Stimulated activated naive CD4-positive, alpha-beta T cell treated with Interleukin-2 at 50 U/mL for 16 hours (primary cell): ENCODE measurements around the gene COL9A2.
"Not testable (repeated sequence)": the region's sequence is repeated elsewhere in the genome, so short reads cannot be mapped to it uniquely, and the experiment has no call there.

Source experiments
- DNase-seq: peaks from one replicate; lab custom pipeline; 2025; lab: John Stamatoyannopoulos, UW

COL9A2 gene

GRCh38 chr1:40316595-40317393 lies at the start of gene COL9A2:
Gene COL9A2, minus strand, starts transcription at chr1:40317286. Its CDS starts 89 bp downstream, at chr1:40317197.
- peak; percentile 59 for DNase-seq

- DNase-seq: no peak
These were observed 46.6 kb upstream of the COL9A2 start for GRCh38 chr1:40363721-40364120.

- DNase-seq: no peak
These were observed 45.6 kb upstream of the COL9A2 start for GRCh38 chr1:40362699-40363098.

DNA sequence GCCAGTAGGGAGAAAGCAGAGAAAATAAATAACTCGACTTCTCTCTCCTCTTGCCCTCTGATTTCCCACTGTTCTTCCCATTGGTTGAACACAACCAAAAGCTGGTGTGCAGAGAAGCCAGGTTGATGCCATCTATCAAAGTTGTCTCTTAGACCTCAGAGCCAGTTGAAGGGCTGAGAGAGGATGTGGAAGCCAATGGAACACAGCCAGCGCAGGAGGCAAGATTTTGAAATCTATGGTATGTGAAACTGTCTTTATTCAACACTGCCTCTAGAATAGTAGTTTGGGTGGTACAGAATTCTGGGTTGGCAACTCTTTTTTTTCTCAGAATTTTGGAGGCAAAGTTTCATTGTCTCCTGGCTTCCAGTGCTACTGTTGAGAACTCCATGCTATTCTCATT lies 45.1 kb upstream of the COL9A2 start:
- no peak for DNase-seq

DNA sequence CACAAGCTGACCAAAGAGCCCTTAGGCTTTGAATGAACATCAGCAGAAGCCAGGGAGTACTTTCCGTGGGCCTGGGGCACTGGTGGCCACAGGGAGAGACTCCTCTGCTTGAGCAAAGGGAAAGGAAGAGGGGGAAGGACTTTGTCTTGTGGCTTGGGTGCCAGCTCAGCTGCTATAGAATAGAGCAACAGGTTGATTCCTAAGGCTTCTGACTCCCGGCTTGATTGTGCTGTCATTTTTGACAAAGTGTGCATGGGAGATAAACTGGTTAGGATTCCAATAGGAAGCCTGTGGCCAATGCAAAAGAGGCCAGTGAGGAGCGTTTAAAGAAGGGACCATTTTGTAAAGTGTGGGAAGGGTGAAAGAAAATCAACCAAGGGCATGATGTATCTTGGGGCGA lies 44.6 kb upstream of the COL9A2 start:
- DNase-seq: no peak

- no peak for DNase-seq
These were observed 44.1 kb upstream of the COL9A2 start for GRCh38 chr1:40361201-40361600.

DNA sequence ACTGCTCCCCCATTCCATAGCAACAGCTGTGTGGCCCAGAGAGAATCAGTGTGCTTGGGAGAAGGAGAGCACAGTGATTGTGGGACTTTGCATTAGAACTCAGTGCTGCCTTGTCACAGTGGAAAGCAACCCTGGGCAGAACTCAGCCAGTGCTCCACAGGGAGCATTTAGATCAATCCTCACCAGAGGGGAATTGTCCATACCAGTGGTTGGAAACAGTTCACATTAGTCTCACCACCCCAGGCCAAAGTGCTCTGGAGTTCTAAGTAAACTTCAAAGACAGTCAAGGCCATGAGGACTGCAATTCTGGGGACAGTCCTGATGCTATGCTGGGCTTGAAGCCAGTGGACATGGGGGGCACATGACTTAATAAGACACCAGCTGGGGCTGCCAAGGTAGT lies 43.5 kb upstream of the COL9A2 start:
- no peak for DNase-seq

DNA sequence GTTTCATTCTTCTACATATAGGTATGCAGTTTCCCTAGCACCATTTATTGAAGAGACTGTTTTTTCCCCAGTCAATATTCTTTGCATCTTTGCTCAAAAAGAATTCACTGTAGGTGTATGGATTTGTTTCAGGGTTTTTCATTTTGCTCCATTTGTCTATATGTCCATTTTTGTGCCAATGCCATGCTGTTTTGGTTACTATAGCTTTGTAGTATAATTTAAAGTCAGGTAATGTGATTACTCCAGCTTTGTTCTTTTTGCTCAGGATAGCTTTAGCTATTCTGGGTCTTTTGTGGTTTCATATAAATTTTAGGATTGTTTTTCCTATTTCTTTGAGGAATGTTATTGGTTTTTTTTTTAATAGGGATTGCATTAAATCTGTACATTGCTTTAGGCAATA lies 40.5 kb upstream of the COL9A2 start:
- DNase-seq: no peak

- DNase-seq: no peak
These were observed 36.0 kb upstream of the COL9A2 start for GRCh38 chr1:40353082-40353481.

DNA sequence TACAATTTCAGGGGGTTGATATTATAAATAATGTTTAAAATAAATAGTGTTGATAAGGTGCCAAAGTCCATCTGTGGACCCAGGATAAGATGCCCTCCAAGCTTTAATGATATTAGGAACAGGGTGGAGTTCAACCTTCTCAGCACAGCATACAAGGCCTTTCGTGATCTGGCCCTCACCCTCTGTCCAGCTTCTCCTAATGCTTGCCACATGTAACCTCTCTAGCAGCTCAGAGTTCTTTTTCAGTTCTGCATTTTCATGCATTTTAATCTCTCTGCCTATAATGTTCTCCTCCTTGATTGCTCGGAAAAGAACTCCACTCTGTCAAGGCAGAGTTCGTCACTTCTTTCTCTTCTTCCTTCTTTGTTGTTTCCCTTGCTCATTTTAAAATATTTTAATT lies 35.0 kb upstream of the COL9A2 start:
- no peak for DNase-seq

DNA sequence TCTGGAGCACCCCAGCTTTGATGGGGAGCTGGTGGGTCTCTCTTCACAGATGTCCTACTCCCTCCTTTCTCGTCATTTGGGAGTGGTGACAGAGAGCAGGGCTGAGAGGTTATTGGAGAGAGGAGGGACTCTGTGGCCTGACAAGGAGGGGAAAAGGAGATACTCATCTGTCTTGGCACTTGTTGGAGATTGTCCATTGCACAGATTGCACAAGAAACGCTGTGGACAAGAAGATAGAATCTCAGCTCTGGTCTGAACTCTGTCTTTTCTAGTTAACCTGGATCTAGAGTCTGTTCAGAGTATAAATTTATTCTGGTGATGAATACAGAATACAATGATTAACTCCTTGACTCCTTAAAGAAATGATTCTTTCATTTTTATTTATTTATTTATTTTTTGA lies 34.0 kb upstream of the COL9A2 start:
- no peak for DNase-seq

DNA sequence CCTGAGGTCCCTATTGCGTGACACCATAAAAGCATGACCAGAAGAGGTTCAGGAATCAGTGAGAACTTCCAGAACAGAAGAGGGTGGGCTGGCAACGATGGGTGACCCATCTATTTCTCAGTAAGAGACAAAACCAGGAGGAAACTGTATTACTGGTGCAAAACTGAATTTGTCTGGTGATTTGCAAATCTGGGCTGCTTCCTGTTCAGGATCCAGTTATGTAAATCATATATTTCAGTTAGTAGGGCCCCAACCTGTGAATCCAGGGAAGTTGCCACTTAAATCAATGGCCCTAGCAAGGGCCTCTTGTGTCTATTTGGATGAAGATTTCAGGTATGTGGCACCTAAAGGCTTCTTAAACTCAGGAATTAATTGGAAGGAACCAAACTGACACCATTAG lies 33.3 kb upstream of the COL9A2 start:
- no peak for DNase-seq

DNA sequence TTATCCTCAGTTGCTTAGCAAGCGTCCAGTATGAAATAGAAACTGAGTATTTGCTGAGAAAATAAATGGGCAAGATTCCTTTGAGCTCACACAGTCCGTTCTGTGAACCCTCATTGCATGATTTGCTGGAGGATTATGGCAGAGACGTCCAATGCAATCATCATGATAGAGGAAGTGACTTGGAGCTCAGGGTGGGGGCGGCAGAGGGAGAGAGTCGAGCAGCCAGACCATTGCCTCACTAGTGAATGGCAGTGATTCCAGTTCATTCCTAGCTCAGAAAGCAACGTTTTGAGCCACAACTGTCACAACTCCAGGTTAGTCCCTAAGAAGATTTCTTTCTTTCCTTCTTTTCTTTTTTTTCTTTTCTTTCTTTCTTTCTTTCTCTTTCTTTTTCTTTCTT lies 27.5 kb upstream of the COL9A2 start:
- no peak for DNase-seq

- not testable (repeated sequence) for DNase-seq
These were observed 25.3 kb upstream of the COL9A2 start for GRCh38 chr1:40342381-40342717.

- no peak for DNase-seq
These were observed 24.6 kb upstream of the COL9A2 start for GRCh38 chr1:40341491-40342380.

DNA sequence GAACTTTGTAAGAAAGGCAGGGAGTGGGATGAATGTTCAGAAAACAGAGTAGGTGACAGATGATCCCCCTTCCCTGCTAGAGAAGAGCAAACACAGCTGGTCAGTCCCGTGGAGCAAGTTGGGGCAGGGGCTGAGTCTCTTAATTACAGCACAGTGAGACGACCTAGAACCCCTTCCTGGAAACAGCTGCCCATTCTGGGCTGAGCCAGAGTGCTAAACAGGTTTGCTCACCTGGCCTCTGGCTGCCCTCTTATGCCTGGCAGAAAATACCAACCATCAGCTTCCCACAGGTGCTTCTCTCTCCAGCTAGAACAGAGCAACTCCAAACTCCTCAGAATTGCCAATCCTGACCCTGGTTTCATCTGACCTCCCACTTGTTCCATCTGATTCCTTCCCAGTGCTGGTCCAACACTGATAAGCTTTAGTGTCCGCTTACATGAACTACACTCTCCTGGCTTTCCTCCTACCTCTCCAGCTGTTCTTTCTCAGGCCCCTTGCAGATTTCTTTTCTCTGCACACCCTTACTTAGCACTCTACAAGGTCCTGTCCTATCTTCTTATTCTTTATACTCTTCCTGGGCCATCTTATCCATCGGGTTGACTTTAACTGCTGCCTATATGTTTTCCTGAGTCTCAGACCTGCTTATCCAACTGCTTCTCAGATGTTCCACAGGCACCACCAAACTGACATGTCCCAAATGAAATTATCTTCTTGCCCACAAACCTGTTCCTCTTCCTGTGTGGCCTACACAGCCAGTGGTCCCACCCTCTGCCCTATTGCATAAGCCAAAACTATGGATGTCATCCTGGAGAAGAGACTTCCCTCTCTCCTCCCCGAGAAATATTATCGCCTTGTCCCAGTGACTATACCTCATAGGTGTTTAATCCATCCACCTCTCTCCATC lies 22.6 kb upstream of the COL9A2 start:
- DNase-seq: no peak

DNA sequence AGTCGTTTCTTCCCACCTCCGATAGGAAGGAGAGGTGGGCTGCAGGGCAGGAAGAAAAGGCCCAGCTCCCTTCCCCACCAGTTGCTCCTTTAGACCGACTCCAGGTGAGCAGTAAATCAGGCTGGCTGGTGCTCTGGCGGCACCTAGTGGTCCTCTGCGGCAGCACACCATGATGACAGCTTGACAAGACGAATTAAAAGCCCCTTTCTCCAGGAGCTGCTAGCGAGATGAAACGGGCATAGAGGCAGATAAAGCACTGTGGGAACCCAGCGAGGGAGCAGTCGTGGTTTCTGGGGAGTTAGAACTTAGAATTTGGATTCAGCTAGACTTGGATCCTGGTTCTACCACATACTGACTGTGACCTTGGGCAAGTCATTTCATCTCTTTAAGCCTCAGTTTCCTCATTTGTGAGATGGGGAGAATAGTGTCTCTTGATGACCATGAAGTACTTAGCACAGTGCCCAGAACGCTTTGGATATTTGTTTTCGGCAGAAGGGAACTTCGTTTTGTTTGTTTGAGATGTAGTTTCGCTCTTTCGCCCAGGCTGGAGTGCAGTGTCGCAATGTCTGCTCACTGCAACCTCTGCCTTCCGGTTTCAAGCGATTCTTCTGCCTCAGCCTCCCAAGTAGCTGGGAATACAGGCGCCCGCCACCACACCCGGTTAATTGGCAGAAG lies 21.8 kb upstream of the COL9A2 start:
- peak; percentile 79 for DNase-seq

- no peak for DNase-seq
These were observed 20.4 kb upstream of the COL9A2 start for GRCh38 chr1:40337443-40337842.

DNA sequence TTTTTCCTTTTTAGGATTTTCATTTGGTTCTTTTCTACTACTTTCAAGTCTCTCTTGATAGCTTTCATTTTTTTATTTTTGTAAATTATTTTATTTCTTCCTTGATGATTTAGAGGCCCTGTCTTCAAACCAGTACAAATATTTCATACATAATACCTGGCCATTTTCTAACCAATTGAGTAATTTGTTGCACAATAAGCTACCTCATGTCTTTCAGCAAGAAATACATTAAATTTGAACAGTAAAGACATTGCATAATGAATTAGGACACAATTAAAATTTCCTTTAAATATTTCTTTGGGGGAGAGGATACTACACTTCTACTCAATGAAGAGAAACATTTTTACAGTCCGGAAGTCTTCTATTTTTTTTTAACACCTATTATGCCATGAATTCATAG lies 15.6 kb upstream of the COL9A2 start:
- DNase-seq: no peak

DNA sequence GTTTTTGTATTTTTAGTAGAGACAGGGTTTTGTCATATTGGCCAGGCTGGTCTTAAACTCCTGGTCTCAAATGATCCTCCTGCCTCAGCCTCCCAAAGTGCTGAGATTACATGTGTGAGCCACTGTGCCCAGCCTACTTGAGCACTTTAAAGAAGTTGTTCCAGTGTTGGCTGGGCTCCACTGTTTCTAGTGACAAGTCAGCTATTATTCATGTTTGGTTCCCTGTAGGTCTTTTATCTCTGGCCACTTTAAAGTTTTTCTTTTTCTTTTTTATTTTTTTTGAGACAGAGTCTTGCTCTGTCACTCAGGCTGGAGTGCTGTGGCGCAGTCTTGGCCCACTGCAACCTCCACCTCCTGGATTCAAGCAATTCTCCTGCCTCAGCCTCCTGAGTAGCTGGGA lies 14.3 kb upstream of the COL9A2 start:
- not testable (repeated sequence) for DNase-seq

GRCh38 chr1:40318970-40319621 lies 2.0 kb upstream of the COL9A2 start:
- DNase-seq: no peak
